ENCODE measurements around the gene NFATC2IP. TPM values are rescaled to one million over a fixed set of nuclear protein-coding genes. Genes with fewer than 3 reads are reported as not detected.

The NFATC2IP gene
- total and polyA plus RNA-seq, 10 of the 15 experiments (the other 5 are each of a cell fraction or from before 2014, with no cell fraction given) = 12.2 to 93.9 (median 46.9) TPM

- TF ChIP-seq IRF3 (IDR thresholded peaks at IDR 0.05) (no peak), NKRF (conservative IDR thresholded peaks at IDR 0.05) (no peak)
Measured at GRCh38 chr16:28964072-28964471, 13.3 kb downstream of the NFATC2IP start (continued).

DNA sequence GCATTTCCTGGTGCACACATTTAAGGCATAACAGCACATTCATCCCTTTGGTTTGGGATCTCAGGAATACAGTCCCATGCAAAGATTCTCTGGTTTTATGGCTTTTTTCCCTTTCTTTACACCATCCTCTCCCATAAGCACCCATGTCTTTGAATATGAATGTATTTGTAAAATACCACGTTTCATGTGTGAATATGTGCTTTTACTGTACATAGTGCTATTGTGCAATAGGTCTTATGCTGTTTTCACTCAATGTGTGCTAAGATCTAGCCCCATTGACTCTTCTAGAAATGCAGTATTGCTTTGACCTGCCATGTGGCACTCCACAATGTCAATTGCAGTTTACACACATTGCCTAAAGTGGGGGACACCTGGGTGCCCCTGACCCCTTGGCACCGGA, 13.8 kb downstream of the NFATC2IP start:
- in situ Hi-C loops (cut with MboI) = no loop called here
- CTCF ChIA-PET = interaction anchor here (1.1 kb wide), 1 partner anchor 9 kb away, joined by 3 read pairs; no protein-coding TSS in a partner anchor
- RAD21 ChIA-PET (ENCODE audit: unreplicated experiment) = no interaction called here
- no peak overlapping the region for H3K9ac ChIP-seq (ENCODE audit: control insufficient read depth, insufficient read depth, low read length)
- no peaks in the 10 kb centered on the region for H3K9me3 ChIP-seq (replicated peaks; ENCODE audit: control insufficient read depth, insufficient read depth, low read length)
- SMC1A ChIA-PET (ENCODE audit: uncharacterized antibody, unreplicated experiment) = interaction anchor here (1.6 kb wide), 1 partner anchor 8 kb away, joined by 4 read pairs; no protein-coding TSS in a partner anchor
- BruUV-seq (replicated peaks) = no TSS peak
- H2AFZ ChIP-seq (ENCODE audit: control insufficient read depth, low read depth, low read length) = no peak overlapping the region
- H3K4me3 ChIP-seq = no peak overlapping the region
- no peaks in the 10 kb centered on the region for H3K79me2 ChIP-seq (ENCODE audit: control insufficient read depth, insufficient read depth, low read length)
- DNase-seq (ENCODE audit: low read depth, low spot score) = no peak
- H4K20me1 ChIP-seq (ENCODE audit: control insufficient read depth, insufficient read depth) = no peaks in the 10 kb centered on the region
- no peak overlapping the region for H3K4me2 ChIP-seq (ENCODE audit: control insufficient read depth, insufficient read depth)
- POLR2A ChIA-PET = no interaction called here
- ATAC-seq = no peak
- H3K36me3 ChIP-seq (ENCODE audit: control insufficient read depth in 2 of 2, insufficient read depth in 2 of 2, low read length in 1 of 2) = peaks cover 8 to 28% of the 10 kb centered on the region in 2 experiments
- H3K27ac ChIP-seq (ENCODE audit: control insufficient read depth, insufficient read depth) = no peak overlapping the region
- H3K4me1 ChIP-seq (ENCODE audit: control insufficient read depth, insufficient read depth, low read length) = no peaks in the 10 kb centered on the region
- H3K27me3 ChIP-seq (replicated peaks in 1 of 2; ENCODE audit: control insufficient read depth in 2 of 2, insufficient read depth in 2 of 2, low read length in 1 of 2) = no peaks in the 10 kb centered on the region
- 100% methylated on average over 2 of the region's 2 CpGs for WGBS (ENCODE audit: insufficient coverage, insufficient replicate concordance, low lambda C conversion rate, missing lambda C conversion rate)
- TF ChIP-seq CHD2 (IDR thresholded peaks at IDR 0.05; ENCODE audit: borderline replicate concordance, low read depth, low read length) (no peak), ZSCAN29 (IDR thresholded peaks at IDR 0.05) (no peak), CEBPB (IDR thresholded peaks at IDR 0.05; ENCODE audit: borderline replicate concordance in 1 of 2, low read depth in 2 of 2, low read length in 2 of 2) (no peak), YBX1 (IDR thresholded peaks at IDR 0.05) (no peak), RBBP5 (conservative IDR thresholded peaks at IDR 0.05) (no peak), BACH1 (IDR thresholded peaks at IDR 0.05; ENCODE audit: borderline replicate concordance) (no peak)
- TF ChIP-seq, protein P1, sequence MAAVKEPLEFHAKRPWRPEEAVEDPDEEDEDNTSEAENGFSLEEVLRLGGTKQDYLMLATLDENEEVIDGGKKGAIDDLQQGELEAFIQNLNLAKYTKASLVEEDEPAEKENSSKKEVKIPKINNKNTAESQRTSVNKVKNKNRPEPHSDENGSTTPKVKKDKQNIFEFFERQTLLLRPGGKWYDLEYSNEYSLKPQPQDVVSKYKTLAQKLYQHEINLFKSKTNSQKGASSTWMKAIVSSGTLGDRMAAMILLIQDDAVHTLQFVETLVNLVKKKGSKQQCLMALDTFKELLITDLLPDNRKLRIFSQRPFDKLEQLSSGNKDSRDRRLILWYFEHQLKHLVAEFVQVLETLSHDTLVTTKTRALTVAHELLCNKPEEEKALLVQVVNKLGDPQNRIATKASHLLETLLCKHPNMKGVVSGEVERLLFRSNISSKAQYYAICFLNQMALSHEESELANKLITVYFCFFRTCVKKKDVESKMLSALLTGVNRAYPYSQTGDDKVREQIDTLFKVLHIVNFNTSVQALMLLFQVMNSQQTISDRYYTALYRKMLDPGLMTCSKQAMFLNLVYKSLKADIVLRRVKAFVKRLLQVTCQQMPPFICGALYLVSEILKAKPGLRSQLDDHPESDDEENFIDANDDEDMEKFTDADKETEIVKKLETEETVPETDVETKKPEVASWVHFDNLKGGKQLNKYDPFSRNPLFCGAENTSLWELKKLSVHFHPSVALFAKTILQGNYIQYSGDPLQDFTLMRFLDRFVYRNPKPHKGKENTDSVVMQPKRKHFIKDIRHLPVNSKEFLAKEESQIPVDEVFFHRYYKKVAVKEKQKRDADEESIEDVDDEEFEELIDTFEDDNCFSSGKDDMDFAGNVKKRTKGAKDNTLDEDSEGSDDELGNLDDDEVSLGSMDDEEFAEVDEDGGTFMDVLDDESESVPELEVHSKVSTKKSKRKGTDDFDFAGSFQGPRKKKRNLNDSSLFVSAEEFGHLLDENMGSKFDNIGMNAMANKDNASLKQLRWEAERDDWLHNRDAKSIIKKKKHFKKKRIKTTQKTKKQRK (IDR thresholded peaks at IDR 0.05; ENCODE audit: low read depth, low read length) = no peak
- TF ChIP-seq, protein P2, sequence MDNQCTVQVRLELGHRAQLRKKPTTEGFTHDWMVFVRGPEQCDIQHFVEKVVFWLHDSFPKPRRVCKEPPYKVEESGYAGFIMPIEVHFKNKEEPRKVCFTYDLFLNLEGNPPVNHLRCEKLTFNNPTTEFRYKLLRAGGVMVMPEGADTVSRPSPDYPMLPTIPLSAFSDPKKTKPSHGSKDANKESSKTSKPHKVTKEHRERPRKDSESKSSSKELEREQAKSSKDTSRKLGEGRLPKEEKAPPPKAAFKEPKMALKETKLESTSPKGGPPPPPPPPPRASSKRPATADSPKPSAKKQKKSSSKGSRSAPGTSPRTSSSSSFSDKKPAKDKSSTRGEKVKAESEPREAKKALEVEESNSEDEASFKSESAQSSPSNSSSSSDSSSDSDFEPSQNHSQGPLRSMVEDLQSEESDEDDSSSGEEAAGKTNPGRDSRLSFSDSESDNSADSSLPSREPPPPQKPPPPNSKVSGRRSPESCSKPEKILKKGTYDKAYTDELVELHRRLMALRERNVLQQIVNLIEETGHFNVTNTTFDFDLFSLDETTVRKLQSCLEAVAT (IDR thresholded peaks at IDR 0.05) = no peak
- intact Hi-C loops (cut with micrococcal nuclease; ENCODE audit: unreplicated experiment) = no loop called here
- FAIRE-seq = no peak
